ENCODE measurements around the gene ZNF446.
A peak's percentile ranks its signal among the peaks of the same experiment; 100 is the strongest.
"Not testable (repeated sequence)": the region's sequence is repeated elsewhere in the genome, so short reads cannot be mapped to it uniquely, and the experiment has no call there.

The ZNF446 gene

DNA sequence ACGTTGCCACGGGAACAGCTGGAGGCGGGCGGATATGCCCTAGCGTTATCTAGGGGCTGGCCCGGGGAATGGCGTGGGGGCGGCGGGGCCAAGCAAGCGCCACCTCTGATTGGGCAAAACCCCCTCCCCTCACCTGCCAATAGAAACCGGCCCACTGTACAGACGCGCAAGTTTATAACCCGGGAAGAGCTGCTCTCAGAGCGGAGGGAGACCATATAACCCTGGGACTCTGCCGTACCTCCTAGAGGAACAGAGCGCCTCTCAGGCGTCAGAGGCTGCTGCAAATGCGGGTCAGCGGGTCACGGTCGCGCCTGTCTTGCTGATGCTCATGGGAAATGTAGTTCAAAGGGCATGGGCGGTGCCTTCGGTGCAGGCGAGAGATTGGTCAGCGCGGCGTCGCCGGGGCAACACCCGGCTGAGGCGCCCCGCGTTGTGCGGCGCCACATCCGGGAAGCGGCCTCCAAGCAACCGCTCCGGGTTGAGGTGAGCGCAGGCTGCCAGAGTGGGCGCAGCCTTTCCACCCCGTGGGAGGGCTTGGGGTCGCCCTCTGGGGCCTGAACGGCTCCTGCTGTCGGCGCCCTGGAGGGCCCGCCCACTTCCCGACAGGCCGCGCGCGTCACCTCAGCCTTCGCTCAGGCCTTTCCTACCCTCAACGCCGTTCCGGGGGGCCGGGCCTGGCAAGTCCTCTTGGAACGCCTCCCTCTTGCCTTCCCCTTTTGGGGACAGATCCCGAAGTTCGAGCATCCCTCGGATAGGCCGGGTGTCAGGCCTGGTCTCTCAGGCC is at the start of gene ZNF446:
ZNF446 (plus strand) TSS at position 639 of the 784 bp plus-strand sequence. CDS start 867 bp downstream, outside the sequence.
- peak within 1 kb of the TSS; percentile 64 for H3K9ac ChIP-seq (ENCODE audit: low read length)
- peaks cover 9% of the 10 kb centered on the region for H3K4me1 ChIP-seq (ENCODE audit: control insufficient read depth, insufficient read depth, low read length)
- peaks cover 24% of the 10 kb centered on the region for H3K36me3 ChIP-seq (ENCODE audit: control insufficient read depth, insufficient read depth, low read length)
- H3K4me3 ChIP-seq (ENCODE audit: low read depth, low read length) = peak within 1 kb of the TSS; percentile 80
- no peaks in the 10 kb centered on the region for H3K9me3 ChIP-seq (ENCODE audit: control insufficient read depth, insufficient read depth, low read depth, low read length)
- H3K27ac ChIP-seq (ENCODE audit: low read depth, low read length) = peak within 1 kb of the TSS; percentile 80
- H3K27me3 ChIP-seq (ENCODE audit: control insufficient read depth, insufficient read depth, low read length) = no peaks in the 10 kb centered on the region

GRCh38 chr19:58428617-58429016 is 47.5 kb upstream of the ZNF446 start:
- Histone ChIP-seq H3K27me3 (ENCODE audit: control insufficient read depth, insufficient read depth, low read length) (no peaks in the 10 kb centered on the region), H3K9me3 (ENCODE audit: control insufficient read depth, insufficient read depth, low read depth, low read length) (peaks cover 67% of the 10 kb centered on the region), H3K4me3 (ENCODE audit: low read depth, low read length) (no peak overlapping the region), H3K4me1 (ENCODE audit: control insufficient read depth, insufficient read depth, low read length) (no peaks in the 10 kb centered on the region), H3K9ac (ENCODE audit: low read length) (no peak overlapping the region), H3K36me3 (ENCODE audit: control insufficient read depth, insufficient read depth, low read length) (peaks cover 23% of the 10 kb centered on the region), H3K27ac (ENCODE audit: low read depth, low read length) (no peak overlapping the region)

DNA sequence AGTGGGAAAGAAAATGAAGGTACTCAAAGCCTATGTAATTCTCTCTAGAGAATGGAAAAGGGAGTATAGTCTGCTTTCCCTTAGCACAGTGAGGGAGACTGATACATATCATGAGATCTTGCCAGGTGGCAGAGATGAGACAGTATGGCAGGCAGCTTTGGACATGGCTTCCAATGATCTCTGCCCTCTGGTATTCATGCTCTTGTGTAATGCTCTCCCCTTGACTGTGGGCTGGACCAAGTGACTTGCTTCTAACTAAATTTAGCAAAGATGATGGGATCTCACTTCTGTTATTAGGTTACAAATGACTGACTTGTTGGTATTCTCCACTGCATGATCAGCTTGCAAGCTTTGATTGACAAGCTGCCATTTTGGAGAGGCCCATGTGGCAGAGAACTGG is 46.4 kb upstream of the ZNF446 start:
- Histone ChIP-seq H3K27ac (ENCODE audit: low read depth, low read length) (no peak overlapping the region), H3K4me3 (ENCODE audit: low read depth, low read length) (no peak overlapping the region), H3K9ac (ENCODE audit: low read length) (no peak overlapping the region), H3K27me3 (ENCODE audit: control insufficient read depth, insufficient read depth, low read length) (no peaks in the 10 kb centered on the region), H3K4me1 (ENCODE audit: control insufficient read depth, insufficient read depth, low read length) (no peaks in the 10 kb centered on the region), H3K9me3 (ENCODE audit: control insufficient read depth, insufficient read depth, low read depth, low read length) (peaks cover 78% of the 10 kb centered on the region), H3K36me3 (ENCODE audit: control insufficient read depth, insufficient read depth, low read length) (peaks cover 34% of the 10 kb centered on the region)

- Histone ChIP-seq H3K4me3 (ENCODE audit: low read depth, low read length) (no peak overlapping the region), H3K9ac (ENCODE audit: low read length) (no peak overlapping the region)
Observed at GRCh38 chr19:58434217-58434616, 41.9 kb upstream of the ZNF446 start.

GRCh38 chr19:58439576-58440554 is 36.3 kb upstream of the ZNF446 start, which contains the start of gene ZNF132:
TSS of gene ZNF132 (minus strand) at chr19:58440153. CDS start at chr19:58439821, 332 bp downstream.
- H3K9me3 ChIP-seq (ENCODE audit: control insufficient read depth, insufficient read depth, low read depth, low read length) = peaks cover 53% of the 10 kb centered on the region
- peak within 1 kb of the TSS; percentile 83 for H3K4me3 ChIP-seq (ENCODE audit: low read depth, low read length)
- H3K4me1 ChIP-seq (ENCODE audit: control insufficient read depth, insufficient read depth, low read length) = no peaks in the 10 kb centered on the region
- peak within 1 kb of the TSS; percentile 71 for H3K9ac ChIP-seq (ENCODE audit: low read length)
- no peak within 1 kb of the TSS for H3K27ac ChIP-seq (ENCODE audit: low read depth, low read length)
- H3K36me3 ChIP-seq (ENCODE audit: control insufficient read depth, insufficient read depth, low read length) = peaks cover 24% of the 10 kb centered on the region
- H3K27me3 ChIP-seq (ENCODE audit: control insufficient read depth, insufficient read depth, low read length) = peaks cover 14% of the 10 kb centered on the region; the same call in 1 of the 2 replicates

More at GRCh38 chr19:58434217-58434616, 41.9 kb upstream of the ZNF446 start:
- Histone ChIP-seq H3K36me3 (ENCODE audit: control insufficient read depth, insufficient read depth, low read length) (peaks cover 59% of the 10 kb centered on the region), H3K9me3 (ENCODE audit: control insufficient read depth, insufficient read depth, low read depth, low read length) (peaks cover 91% of the 10 kb centered on the region), H3K27ac (ENCODE audit: low read depth, low read length) (no peak overlapping the region), H3K27me3 (ENCODE audit: control insufficient read depth, insufficient read depth, low read length) (no peaks in the 10 kb centered on the region), H3K4me1 (ENCODE audit: control insufficient read depth, insufficient read depth, low read length) (no peaks in the 10 kb centered on the region)

DNA sequence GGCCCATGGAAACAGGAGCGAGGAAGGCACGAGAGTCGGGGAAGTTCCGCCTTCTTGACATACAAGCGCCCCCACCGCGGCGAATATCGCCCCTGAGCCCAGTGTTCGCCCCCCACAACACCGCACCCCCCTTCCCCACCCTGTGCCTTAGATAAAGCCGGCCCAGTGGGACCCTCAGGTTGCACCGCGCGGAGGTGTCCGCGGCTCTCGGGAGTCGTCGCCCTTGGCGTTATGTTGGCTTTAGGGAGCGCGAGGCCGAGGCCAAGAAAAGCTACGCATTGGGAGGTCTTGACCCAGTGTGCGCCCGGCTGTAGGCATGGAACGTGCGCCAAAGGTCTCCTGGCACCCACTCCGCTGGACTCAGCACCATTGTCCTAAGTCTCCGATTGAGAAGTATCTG is 35.6 kb upstream of the ZNF446 start:
- peaks cover 17% of the 10 kb centered on the region for H3K36me3 ChIP-seq (ENCODE audit: control insufficient read depth, insufficient read depth, low read length)
- peaks cover 14% of the 10 kb centered on the region; the same call in 1 of the 2 replicates for H3K27me3 ChIP-seq (ENCODE audit: control insufficient read depth, insufficient read depth, low read length)
- no peak overlapping the region for H3K9ac ChIP-seq (ENCODE audit: low read length)
- no peak overlapping the region for H3K27ac ChIP-seq (ENCODE audit: low read depth, low read length)
- H3K4me3 ChIP-seq (ENCODE audit: low read depth, low read length) = peak overlapping the region; percentile 83
- peaks cover 46% of the 10 kb centered on the region for H3K9me3 ChIP-seq (ENCODE audit: control insufficient read depth, insufficient read depth, low read depth, low read length)
- no peaks in the 10 kb centered on the region for H3K4me1 ChIP-seq (ENCODE audit: control insufficient read depth, insufficient read depth, low read length)

DNA sequence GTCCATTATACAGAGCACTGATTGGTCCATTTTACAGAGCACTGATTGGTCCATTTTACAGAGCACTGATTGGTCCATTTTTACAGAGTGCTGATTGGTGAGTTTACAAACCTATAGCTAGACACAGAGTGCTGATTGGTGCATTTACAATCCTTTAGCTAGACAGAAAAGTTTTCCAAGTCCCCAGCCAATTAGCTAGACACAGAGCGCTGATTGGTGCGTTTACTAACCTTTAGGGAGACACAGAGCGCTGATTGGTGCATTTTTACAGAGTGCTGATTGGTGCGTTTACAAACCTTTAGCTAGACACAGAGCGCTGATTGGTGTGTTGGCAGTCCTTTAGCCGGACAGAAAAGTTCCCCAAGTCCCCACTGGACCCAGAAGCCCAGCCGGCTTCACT is 33.2 kb upstream of the ZNF446 start:
- not testable (repeated sequence) for H3K9ac ChIP-seq (ENCODE audit: low read length); H3K4me1 ChIP-seq (ENCODE audit: control insufficient read depth, insufficient read depth, low read length); H3K36me3 ChIP-seq (ENCODE audit: control insufficient read depth, insufficient read depth, low read length); H3K4me3 ChIP-seq (ENCODE audit: low read depth, low read length); H3K27ac ChIP-seq (ENCODE audit: low read depth, low read length)
- Histone ChIP-seq H3K27me3 (ENCODE audit: control insufficient read depth, insufficient read depth, low read length) (peaks cover 17% of the 10 kb centered on the region; the same call in 1 of the 2 replicates), H3K9me3 (ENCODE audit: control insufficient read depth, insufficient read depth, low read depth, low read length) (peaks cover 34% of the 10 kb centered on the region)

- H3K9ac ChIP-seq (ENCODE audit: low read length); H3K4me1 ChIP-seq (ENCODE audit: control insufficient read depth, insufficient read depth, low read length); H3K27ac ChIP-seq (ENCODE audit: low read depth, low read length); H3K36me3 ChIP-seq (ENCODE audit: control insufficient read depth, insufficient read depth, low read length); H3K4me3 ChIP-seq (ENCODE audit: low read depth, low read length): not testable (repeated sequence)
- peaks cover 28% of the 10 kb centered on the region for H3K9me3 ChIP-seq (ENCODE audit: control insufficient read depth, insufficient read depth, low read depth, low read length)
- peaks cover 32% of the 10 kb centered on the region for H3K27me3 ChIP-seq (ENCODE audit: control insufficient read depth, insufficient read depth, low read length)
Observed at GRCh38 chr19:58448860-58449259, 27.3 kb upstream of the ZNF446 start.

DNA sequence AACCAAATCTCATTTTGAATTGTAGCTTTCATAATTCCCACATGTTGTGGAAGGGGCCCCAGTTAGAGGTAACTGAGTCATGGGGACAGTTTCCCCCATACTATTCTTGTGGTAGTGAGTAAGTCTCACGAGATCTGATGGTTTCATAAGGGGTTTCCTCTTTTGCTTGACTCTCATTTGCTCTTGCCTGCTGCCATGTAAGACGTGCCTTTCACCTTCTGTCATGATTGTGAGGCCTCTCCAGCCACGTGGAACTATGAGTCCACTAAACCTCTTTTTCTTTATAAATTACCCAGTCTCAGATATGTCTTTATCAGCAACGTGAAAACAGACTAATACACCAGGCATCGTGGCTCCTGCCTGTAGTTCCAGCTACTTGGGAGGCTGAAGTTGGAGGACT is 26.2 kb upstream of the ZNF446 start:
- H3K27ac ChIP-seq (ENCODE audit: low read depth, low read length); H3K4me3 ChIP-seq (ENCODE audit: low read depth, low read length); H3K4me1 ChIP-seq (ENCODE audit: control insufficient read depth, insufficient read depth, low read length); H3K36me3 ChIP-seq (ENCODE audit: control insufficient read depth, insufficient read depth, low read length); H3K9ac ChIP-seq (ENCODE audit: low read length): not testable (repeated sequence)
- H3K9me3 ChIP-seq (ENCODE audit: control insufficient read depth, insufficient read depth, low read depth, low read length) = peaks cover 28% of the 10 kb centered on the region
- H3K27me3 ChIP-seq (ENCODE audit: control insufficient read depth, insufficient read depth, low read length) = peaks cover 27% of the 10 kb centered on the region

GRCh38 chr19:58450856-58451357 is 25.2 kb upstream of the ZNF446 start:
- H3K4me1 ChIP-seq (ENCODE audit: control insufficient read depth, insufficient read depth, low read length) = no peaks in the 10 kb centered on the region
- H3K36me3 ChIP-seq (ENCODE audit: control insufficient read depth, insufficient read depth, low read length) = peaks cover 2% of the 10 kb centered on the region; the same call in 1 of the 2 replicates
- peak overlapping the region; percentile 87 for H3K4me3 ChIP-seq (ENCODE audit: low read depth, low read length)
- H3K27ac ChIP-seq (ENCODE audit: low read depth, low read length) = no peak overlapping the region
- H3K9me3 ChIP-seq (ENCODE audit: control insufficient read depth, insufficient read depth, low read depth, low read length) = peaks cover 28% of the 10 kb centered on the region
- H3K27me3 ChIP-seq (ENCODE audit: control insufficient read depth, insufficient read depth, low read length) = peaks cover 27% of the 10 kb centered on the region
- H3K9ac ChIP-seq (ENCODE audit: low read length) = peak overlapping the region; percentile 7
